Measurements from ENCODE around the gene MNX1. TPM values are rescaled to one million over a fixed set of nuclear protein-coding genes. Genes with fewer than 3 reads are reported as not detected.

Gene MNX1
- total RNA-seq, 2 experiments from 2014 or later = not detected

DNA sequence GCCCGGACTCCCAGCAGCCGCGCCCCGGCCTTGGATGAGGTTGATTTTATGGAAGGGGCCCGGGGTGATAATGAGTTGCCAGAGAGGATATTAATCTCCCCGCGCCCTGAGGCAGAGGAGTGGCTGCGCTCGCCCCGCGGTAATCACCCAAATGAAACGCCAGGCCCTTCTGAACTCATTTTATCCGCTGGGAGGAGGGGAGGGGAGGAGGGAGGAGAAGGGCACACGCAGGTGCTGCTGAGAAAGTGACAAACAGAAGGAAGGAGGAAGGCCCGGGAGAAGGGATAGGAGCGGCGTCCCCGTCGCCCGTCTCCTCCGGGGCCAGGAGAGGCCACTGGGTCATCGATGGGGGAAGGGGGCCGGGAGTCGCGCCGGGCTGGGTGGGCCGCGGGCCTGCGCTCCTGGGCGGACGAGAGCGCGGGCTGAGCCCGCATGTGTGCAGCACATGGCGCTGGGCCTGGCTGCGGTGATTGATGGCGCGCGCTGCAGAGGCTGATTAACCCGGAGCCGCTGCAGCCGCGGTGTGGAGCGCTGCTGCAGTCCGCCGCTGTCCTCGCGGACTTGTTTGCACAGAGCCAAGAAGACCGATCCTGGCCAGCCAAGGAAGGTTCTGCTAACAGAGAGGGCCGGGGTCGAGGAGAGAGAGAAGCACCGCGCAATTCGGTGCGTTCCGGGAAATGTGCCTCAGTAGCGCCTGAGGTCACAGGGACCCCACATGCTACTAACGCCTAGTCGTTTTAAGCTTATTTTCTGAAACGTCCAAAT, 6.5 kb downstream of the MNX1 start:
- no peaks in the 10 kb centered on the region for H3K36me3 Mint-ChIP-seq
- DNase-seq = no peak
- peaks cover 1% of the 10 kb centered on the region for H3K9me3 Mint-ChIP-seq
- H3K4me3 Mint-ChIP-seq = no peak overlapping the region
- H3K27ac Mint-ChIP-seq = no peak overlapping the region
- H3K27me3 Mint-ChIP-seq = peaks cover 88% of the 10 kb centered on the region
- H3K4me1 Mint-ChIP-seq = peaks cover 21% of the 10 kb centered on the region

DNA sequence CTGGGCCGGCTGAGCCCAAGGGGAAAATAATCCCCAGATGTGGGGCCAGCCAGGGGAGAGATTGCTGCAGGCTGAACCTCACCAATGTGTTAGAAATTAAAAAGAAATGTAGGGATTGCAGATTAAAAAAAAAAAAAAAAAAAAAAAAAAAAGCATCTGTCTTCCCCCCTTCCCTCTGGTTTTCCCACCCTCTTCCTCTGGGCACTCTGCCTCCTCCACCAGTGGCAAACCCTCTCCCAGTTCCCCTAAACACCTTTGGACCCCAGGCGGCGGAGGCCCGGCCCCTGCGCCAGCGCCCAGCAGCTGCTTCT, 7.1 kb downstream of the MNX1 start:
- peaks cover 21% of the 10 kb centered on the region for H3K4me1 Mint-ChIP-seq
- no peak overlapping the region for H3K4me3 Mint-ChIP-seq
- H3K27ac Mint-ChIP-seq = no peak overlapping the region
- H3K9me3 Mint-ChIP-seq = peaks cover 1% of the 10 kb centered on the region
- H3K27me3 Mint-ChIP-seq = peaks cover 88% of the 10 kb centered on the region
- no peak for DNase-seq
- no peaks in the 10 kb centered on the region for H3K36me3 Mint-ChIP-seq

DNA sequence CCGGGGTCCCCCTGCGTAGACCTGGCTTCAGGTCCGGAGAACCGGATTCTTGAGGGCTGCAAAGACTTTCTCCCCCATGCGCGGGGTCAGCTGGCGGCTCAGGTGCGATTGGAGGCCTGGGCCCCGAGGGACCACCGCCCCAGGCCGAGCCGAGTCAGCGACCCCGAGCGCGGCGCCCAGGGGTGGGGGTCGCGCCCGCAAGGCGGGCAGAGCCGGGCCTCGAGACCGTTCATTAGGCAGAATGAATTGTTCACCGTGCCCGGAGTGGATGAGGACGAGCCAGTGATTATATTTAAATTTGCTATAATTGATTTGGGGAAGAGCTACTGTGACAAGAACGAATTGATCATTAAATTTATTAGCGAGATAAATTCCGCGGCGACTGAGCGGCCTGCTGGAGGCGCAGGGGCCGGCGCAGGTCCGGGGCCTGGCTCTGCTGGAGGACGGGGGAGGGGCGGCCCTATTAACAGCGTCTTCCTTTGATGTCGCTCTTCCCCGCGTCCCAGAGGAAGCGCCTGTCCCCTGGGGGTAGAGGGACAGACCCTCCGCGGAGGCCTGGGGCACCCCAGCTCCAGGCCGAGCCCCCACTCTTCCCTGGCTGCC, 7.5 kb downstream of the MNX1 start:
- Mint-ChIP-seq H3K36me3 (no peaks in the 10 kb centered on the region), H3K27ac (no peak overlapping the region), H3K9me3 (peaks cover 1% of the 10 kb centered on the region), H3K4me3 (no peak overlapping the region), H3K4me1 (peaks cover 21% of the 10 kb centered on the region), H3K27me3 (peaks cover 88% of the 10 kb centered on the region)
- DNase-seq = no peak

DNA sequence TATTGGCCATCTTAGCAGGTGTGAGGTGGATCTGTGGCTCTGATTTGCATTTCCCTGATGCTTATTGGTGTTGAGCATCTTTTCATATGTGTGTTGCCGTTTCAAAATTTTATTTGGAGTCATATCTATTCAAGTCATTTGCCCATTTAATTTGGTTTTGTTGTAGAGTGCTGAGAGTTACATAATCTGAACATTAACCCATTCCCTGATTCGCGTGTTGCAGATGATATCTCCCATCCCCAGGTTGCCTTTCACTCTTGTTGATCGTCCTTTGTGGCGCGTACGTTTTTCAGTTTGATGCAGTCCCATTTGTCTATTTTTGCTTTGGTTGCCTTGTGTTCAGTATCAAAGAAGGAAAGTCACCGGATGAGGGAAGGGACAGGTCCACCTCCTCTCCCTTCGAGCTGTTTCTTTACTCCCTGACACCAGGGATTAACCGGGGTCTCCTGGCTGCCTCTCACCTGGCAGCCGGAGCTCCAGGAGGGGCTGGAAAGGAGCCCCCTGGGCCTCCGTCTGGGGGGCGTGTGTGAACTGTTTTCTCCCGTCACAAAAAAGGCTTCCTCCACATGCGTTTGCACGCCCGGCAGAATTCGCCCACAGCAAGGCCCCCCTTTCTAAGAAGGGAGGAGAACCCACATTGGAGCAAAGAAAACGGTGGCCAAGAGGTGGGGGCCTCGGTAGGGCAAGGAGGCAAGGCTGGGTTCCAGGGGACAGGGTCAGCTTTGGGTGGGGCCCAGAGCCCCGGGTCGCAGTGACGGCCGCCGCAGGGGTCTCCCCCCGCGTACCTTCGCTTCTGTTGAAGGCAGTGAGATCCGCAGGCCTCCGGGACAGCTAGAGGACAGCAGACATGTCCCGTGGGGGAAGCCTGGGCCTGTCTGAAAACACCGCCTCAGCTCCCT, 8.3 kb downstream of the MNX1 start:
- no peak overlapping the region for H3K27ac Mint-ChIP-seq
- peaks cover 21% of the 10 kb centered on the region for H3K4me1 Mint-ChIP-seq
- H3K36me3 Mint-ChIP-seq = no peaks in the 10 kb centered on the region
- H3K27me3 Mint-ChIP-seq = peaks cover 87% of the 10 kb centered on the region
- DNase-seq = no peak
- H3K9me3 Mint-ChIP-seq = peaks cover 1% of the 10 kb centered on the region
- H3K4me3 Mint-ChIP-seq = no peak overlapping the region

DNA sequence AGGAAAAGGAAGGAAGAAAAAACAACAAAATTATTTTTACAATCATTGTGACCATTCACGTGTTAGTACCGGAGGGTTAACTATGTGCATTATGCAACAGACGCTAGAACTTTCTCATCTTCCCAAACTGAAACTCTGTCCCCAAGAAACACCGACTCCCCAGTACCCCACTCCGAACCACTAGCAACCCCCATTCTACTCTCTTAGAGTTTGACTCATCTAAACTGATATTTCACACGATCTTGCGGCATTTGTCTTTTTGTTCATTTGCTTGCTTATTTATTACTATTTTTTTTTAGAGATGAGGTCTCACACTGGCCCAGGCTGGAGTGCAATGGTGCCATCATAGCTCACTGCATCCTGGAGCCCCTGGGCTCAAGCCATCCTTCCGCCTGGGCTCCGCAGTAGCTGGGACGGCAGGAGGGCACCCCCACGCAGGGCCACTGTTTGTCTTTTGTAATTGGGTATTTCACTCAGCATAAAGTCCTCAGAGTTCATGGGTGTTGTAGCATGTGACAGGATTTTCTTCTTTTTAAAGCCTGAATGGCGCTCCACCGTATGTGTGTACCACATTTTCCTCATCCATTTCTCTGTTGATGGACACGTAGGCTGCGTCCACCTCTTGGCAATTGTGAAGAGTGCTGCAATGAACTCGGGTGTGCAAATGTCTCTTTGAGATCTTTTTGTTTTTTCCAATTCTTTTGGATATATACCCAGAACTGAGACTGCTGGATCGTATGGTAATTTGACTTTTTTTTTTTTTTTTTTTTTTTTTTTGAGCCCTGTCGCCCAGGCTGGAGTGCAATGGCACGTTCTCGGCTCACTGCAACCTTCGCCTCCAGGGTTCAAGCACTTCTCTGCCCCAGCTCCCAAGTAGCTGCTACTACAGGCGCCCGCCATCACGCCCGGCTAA, 9.5 kb downstream of the MNX1 start:
- H3K4me3 Mint-ChIP-seq = peak overlapping the region; percentile 63
- peaks cover 1% of the 10 kb centered on the region for H3K9me3 Mint-ChIP-seq
- H3K27me3 Mint-ChIP-seq = peaks cover 86% of the 10 kb centered on the region
- peak overlapping the region; percentile 48 for H3K27ac Mint-ChIP-seq
- H3K36me3 Mint-ChIP-seq = no peaks in the 10 kb centered on the region
- no peak for DNase-seq
- H3K4me1 Mint-ChIP-seq = peaks cover 21% of the 10 kb centered on the region

DNA sequence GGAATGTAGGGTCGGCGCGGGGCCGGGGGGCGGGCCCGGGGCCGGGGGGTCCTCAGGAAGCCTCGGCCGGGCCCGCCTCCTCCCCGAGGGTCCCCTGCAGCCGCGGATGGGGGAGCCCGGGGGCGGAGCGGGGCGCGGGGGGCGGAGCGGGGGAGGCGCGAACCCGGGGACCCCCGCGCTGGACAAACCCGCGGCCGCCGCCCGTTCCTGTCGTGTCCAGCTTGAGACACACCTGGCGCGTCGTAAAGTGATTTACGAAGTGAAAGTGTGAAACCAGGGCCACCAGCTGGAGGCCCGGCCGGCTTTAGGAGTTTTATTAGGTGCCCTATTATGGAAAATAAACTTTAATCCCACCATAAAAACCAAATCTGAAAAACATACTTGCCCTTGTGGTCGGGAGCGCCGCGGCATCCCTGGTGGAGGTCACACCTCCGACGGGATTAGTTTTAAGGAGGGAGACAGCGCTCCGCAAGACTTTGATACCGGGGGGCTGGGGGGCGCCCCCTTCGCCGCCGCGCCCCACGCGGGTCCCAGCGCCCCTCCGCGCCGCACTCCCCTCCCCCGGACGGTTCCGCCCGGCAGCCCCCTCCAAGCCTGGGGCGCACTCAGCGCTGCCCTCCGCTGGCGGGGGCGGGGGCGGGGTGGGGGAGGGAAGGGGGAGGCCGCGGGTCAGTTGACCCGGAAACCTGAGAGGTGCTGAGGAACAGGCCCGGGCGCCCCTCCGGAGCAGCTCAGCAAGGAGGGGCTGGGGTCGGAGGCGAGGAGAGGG, 10.3 kb downstream of the MNX1 start:
- Mint-ChIP-seq H3K36me3 (no peaks in the 10 kb centered on the region), H3K9me3 (peaks cover 1% of the 10 kb centered on the region), H3K27me3 (peaks cover 88% of the 10 kb centered on the region), H3K27ac (peak overlapping the region; percentile 48), H3K4me1 (peaks cover 21% of the 10 kb centered on the region), H3K4me3 (peak overlapping the region; percentile 71)
- DNase-seq = no peak

DNA sequence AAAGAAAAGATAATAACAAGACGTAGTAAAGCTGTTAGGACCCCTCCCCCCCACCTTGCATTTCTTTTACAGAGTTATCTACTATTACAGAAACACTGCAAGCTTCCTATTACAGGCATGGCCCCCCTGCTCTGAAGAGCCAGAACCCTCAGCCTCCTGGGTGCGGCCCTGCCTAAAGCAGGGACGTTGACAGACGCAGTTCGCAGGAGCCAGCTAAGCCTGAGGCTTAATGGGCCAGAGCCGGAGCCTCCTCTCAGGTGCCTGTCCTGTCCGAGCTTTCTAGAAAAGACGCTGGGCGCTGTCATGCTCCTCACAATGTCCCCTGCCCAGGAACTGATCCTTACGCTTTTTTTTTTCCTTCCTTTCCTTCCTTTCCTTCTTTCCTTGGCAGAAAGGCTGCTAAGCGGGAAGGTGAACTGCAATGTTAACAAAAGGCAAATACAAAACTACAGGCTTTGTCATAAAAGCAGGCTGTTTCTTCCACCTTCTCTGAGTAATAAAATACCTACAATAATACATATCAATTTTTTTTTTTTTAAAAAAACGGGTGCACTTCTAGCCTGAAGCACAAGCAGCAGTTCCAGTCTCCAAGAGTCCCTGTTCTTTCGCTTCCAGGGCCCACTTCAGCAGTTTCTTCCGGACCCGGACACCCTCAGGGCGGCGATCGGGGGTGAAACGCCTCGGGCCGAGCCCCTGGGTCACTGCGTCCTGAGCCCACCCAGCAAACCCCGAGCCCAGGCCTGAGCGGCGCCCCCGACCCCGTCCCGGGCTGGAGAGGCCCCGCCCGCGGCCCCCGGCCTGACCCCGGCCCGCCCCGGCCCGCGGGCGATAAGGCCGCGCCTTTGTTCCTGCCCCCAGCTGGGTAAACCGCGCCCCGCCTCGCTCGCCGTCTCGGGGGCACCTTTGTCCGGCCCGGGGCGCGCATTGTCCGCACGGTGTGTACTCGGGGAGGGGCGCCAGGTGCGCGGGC, 11.2 kb downstream of the MNX1 start:
- H3K4me3 Mint-ChIP-seq = no peak overlapping the region
- peaks cover 88% of the 10 kb centered on the region for H3K27me3 Mint-ChIP-seq
- peaks cover 14% of the 10 kb centered on the region for H3K4me1 Mint-ChIP-seq
- no peak overlapping the region for H3K27ac Mint-ChIP-seq
- H3K36me3 Mint-ChIP-seq = no peaks in the 10 kb centered on the region
- DNase-seq = no peak
- H3K9me3 Mint-ChIP-seq = peaks cover 1% of the 10 kb centered on the region

DNA sequence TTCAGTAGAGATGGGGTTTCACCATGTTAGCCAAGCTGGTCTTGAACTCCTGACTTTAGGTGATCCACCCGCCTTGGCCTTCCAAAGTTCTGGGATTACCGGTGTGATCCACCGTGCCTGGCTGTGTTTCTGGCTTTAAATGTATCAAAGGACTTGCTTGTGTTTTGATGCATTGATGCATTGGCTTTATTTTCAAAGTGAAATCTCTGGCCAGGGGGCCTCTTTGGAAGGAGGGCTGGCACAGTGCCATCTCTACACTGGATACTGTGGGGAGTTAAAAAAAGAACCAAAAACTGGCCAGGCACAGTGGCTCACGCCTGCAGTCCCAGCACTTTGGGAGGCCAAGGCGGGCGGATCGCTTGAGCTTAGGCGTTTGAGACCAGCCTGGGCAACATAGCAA, 16.0 kb downstream of the MNX1 start:
- no peak for DNase-seq
- no peaks in the 10 kb centered on the region for H3K4me1 Mint-ChIP-seq
- H3K36me3 Mint-ChIP-seq = no peaks in the 10 kb centered on the region
- H3K27ac Mint-ChIP-seq = no peak overlapping the region
- H3K9me3 Mint-ChIP-seq = no peaks in the 10 kb centered on the region
- no peak overlapping the region for H3K4me3 Mint-ChIP-seq
- peaks cover 69% of the 10 kb centered on the region for H3K27me3 Mint-ChIP-seq

DNA sequence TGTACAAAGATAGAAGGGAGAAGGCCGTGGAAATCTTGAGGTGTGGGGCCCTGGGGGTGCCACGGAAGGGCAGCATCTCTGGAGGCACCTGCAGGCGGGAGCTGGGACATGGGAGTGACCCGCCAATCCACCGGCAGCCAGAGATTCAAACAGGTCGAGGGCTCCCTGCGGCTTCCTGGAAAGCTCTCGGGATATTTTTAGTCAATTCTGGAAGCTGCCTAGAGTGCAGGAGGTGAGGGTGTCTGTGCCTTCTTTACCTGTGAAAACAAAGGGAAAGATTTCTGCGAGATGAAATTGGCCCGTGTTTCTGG, 16.6 kb downstream of the MNX1 start:
- Mint-ChIP-seq H3K4me3 (no peak overlapping the region), H3K9me3 (no peaks in the 10 kb centered on the region), H3K4me1 (no peaks in the 10 kb centered on the region), H3K27me3 (peaks cover 64% of the 10 kb centered on the region), H3K36me3 (no peaks in the 10 kb centered on the region), H3K27ac (no peak overlapping the region)
- no peak for DNase-seq

DNA sequence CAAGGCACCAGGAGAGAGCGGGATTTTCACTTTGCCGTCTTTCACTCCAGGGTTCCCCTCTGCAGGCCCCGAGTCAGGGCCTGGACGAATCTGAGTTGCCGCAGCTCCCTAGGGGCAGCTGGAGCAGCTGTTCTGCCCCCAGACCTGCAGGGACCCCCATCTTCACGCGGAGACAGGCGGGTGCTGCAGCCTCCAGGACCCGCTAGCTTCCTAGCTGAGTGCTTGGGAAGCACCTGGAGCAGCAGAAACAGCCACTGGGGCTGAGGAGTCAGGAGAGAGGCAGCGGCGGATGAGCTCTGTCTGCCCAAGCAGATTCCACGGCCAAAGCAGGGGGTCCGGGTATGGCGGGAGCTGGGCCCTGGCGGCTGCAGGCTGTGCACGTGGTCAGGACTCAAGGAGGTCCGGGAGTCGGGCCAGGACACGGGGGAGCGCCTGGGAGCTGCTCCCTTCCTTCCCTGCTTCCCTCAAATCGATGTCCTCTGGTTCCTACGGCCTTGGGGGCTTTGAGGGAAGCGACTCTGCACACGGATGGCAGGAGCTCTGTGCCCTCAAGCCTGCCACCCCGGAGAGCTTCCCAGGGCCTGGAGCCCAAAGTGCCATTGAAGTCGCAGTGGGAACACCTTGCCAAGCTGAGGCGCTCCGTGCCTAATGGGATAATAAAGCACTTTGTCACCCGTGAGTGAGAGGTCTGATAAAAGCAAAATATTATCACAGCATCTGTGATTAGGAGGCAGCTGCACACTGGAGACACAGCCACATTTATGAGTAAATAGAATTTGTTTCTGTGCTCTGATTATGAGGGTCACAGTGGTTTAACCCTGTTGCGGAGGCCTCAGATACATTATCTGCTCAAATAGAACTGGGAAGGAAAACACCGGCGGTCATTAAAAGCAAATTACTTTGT, 17.2 kb downstream of the MNX1 start:
- H3K9me3 Mint-ChIP-seq = no peaks in the 10 kb centered on the region
- DNase-seq = no peak
- no peak overlapping the region for H3K27ac Mint-ChIP-seq
- peaks cover 58% of the 10 kb centered on the region for H3K27me3 Mint-ChIP-seq
- no peaks in the 10 kb centered on the region for H3K4me1 Mint-ChIP-seq
- no peaks in the 10 kb centered on the region for H3K36me3 Mint-ChIP-seq
- H3K4me3 Mint-ChIP-seq = no peak overlapping the region

DNA sequence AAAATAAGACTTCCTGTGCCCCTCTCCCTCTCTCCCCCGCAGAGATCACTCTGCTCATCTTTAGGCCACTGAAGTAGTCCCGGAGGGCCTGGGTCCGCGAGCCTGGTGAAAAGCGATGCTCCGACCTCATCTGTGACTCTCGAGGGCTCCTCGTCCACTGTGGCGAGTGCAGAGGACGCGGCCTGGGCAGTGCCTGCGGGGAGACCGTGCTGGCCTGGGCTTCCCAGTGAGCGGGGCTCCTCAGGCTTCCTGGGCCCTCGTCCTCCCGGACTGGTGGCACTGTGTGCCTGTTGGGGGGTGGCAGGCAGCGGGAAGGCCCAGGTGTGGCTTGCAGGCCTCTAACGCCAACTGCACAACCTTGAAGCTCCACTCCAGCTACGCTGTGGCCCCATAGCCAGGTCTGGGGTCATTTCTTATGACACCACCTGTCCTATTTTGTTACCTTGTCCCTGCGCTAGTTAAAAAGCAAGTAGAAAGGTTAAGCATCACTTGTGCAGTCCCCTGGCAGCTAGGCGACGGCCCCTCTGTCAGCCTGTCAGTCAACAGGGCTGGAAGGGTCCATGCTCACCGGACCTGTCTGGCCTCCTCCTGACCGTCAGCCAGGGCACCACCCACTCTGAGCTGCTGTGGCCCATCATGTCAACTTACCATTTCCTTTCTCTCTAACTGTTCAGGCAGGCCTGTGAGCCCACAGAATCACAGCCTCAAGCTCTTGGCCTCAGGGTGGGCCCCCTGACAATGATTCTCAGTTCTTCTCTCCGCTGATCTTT, 20.5 kb downstream of the MNX1 start:
- no peaks in the 10 kb centered on the region for H3K4me1 Mint-ChIP-seq
- H3K9me3 Mint-ChIP-seq = no peaks in the 10 kb centered on the region
- peaks cover 27% of the 10 kb centered on the region for H3K27me3 Mint-ChIP-seq
- no peak overlapping the region for H3K27ac Mint-ChIP-seq
- H3K4me3 Mint-ChIP-seq = no peak overlapping the region
- no peak for DNase-seq
- no peaks in the 10 kb centered on the region for H3K36me3 Mint-ChIP-seq

All from activated naive CD8-positive, alpha-beta T cell treated with anti-CD3 and anti-CD28 coated beads for 36 hours (primary cell).